ENCODE measurements around the gene WASHC4. TPM values are rescaled to one million over a fixed set of nuclear protein-coding genes. Genes with fewer than 3 reads are reported as not detected.

Gene WASHC4
- total RNA-seq, 1 experiment from 2014 or later: 28.7 TPM

DNA sequence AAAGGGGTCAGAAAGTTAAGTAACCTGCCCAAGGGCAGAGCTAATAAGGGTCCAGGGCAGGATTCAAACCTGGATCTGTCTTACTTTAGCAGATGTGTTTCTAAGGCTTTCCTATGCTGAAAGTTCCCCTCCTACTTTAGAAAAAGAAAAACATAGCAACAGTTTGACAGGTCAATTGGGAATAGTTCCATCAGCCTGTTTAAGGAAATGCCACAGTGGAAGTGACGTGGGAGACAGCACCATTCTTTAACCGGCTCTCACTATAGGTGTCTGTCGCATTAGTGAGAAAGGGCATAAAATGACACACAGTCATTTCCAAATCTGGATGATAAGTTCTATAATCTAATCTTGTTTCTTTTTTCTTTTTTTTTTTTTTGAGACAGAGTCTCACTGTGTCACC, 30.6 kb upstream of the WASHC4 start:
- no peak overlapping the region for H2AFZ ChIP-seq
- no peaks in the 10 kb centered on the region for H4K20me1 ChIP-seq (ENCODE audit: insufficient read depth)
- no TSS peak for BruUV-seq (replicated peaks)
- H3K4me1 ChIP-seq (replicated peaks; ENCODE audit: insufficient read depth): no peaks in the 10 kb centered on the region
- H3K4me2 ChIP-seq: no peak overlapping the region
- CTCF ChIA-PET: interaction anchor here (0.6 kb wide), 1 partner anchor 16 kb away, joined by 12 read pairs; no protein-coding TSS in a partner anchor
- H3K4me3 ChIP-seq: no peak overlapping the region
- TF ChIP-seq EZH2 (IDR thresholded peaks at IDR 0.05; ENCODE audit: low read depth): no peak
- TF ChIP-seq, protein P1, sequence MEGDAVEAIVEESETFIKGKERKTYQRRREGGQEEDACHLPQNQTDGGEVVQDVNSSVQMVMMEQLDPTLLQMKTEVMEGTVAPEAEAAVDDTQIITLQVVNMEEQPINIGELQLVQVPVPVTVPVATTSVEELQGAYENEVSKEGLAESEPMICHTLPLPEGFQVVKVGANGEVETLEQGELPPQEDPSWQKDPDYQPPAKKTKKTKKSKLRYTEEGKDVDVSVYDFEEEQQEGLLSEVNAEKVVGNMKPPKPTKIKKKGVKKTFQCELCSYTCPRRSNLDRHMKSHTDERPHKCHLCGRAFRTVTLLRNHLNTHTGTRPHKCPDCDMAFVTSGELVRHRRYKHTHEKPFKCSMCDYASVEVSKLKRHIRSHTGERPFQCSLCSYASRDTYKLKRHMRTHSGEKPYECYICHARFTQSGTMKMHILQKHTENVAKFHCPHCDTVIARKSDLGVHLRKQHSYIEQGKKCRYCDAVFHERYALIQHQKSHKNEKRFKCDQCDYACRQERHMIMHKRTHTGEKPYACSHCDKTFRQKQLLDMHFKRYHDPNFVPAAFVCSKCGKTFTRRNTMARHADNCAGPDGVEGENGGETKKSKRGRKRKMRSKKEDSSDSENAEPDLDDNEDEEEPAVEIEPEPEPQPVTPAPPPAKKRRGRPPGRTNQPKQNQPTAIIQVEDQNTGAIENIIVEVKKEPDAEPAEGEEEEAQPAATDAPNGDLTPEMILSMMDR (conservative IDR thresholded peaks at IDR 0.05): no peak
- no peaks in the 10 kb centered on the region for H3K79me2 ChIP-seq (ENCODE audit: low read depth)
- no peaks in the 10 kb centered on the region for H3K9me2 ChIP-seq (ENCODE audit: insufficient read depth)
- no peak overlapping the region for H3K27ac ChIP-seq
- no peaks in the 10 kb centered on the region for H3F3A ChIP-seq (ENCODE audit: insufficient read depth, low read depth)
- H3K9me3 ChIP-seq (ENCODE audit: insufficient read depth, low read depth): no peaks in the 10 kb centered on the region
- no peak for DNase-seq
- intact Hi-C loops (cut with micrococcal nuclease; ENCODE audit: unreplicated experiment): no loop called here
- POLR2A ChIA-PET (ENCODE audit: unreplicated experiment): no interaction called here
- no peaks in the 10 kb centered on the region for H3K36me3 ChIP-seq (ENCODE audit: low read depth)
- H3K27me3 ChIP-seq (ENCODE audit: insufficient read depth, low read depth): no peaks in the 10 kb centered on the region

DNA sequence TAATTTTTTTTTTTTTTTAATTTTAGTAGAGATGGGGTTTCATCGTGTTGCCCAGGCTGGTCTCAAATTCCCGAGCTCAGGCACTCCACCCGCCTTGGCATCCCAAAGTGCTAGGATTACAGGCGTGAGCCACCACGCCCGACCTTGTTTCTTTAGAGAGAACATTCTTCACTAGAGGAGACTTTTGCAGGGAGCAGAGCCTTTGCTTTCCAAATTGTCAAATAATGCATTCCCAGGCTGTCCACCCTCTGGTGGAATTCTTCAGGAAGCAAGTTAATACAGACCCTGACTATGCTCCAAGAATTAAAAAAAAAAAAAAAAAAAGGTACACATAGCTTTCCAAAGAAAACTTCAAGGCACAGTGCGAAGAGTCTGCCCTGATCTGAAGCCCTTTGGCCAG, 30.1 kb upstream of the WASHC4 start:
- H3K79me2 ChIP-seq (ENCODE audit: low read depth): no peaks in the 10 kb centered on the region
- no peak overlapping the region for H3K4me3 ChIP-seq
- no peak for TF ChIP-seq EZH2 (IDR thresholded peaks at IDR 0.05; ENCODE audit: low read depth)
- TF ChIP-seq, protein P1 (conservative IDR thresholded peaks at IDR 0.05): no peak
- no peak overlapping the region for H3K27ac ChIP-seq
- H3K27me3 ChIP-seq (ENCODE audit: insufficient read depth, low read depth): no peaks in the 10 kb centered on the region
- ChIA-PET CTCF (interaction anchor here (0.6 kb wide), 1 partner anchor 16 kb away, joined by 12 read pairs; no protein-coding TSS in a partner anchor), POLR2A (ENCODE audit: unreplicated experiment) (no interaction called here)
- no peak for DNase-seq
- no peak overlapping the region for H3K4me2 ChIP-seq
- no peaks in the 10 kb centered on the region for H4K20me1 ChIP-seq (ENCODE audit: insufficient read depth)
- H3K36me3 ChIP-seq (ENCODE audit: low read depth): no peaks in the 10 kb centered on the region
- H2AFZ ChIP-seq: no peak overlapping the region
- no peaks in the 10 kb centered on the region for H3K9me3 ChIP-seq (ENCODE audit: insufficient read depth, low read depth)
- no peaks in the 10 kb centered on the region for H3K4me1 ChIP-seq (replicated peaks; ENCODE audit: insufficient read depth)
- H3K9me2 ChIP-seq (ENCODE audit: insufficient read depth): no peaks in the 10 kb centered on the region
- BruUV-seq (replicated peaks): no TSS peak
- intact Hi-C loops (cut with micrococcal nuclease; ENCODE audit: unreplicated experiment): no loop called here
- no peaks in the 10 kb centered on the region for H3F3A ChIP-seq (ENCODE audit: insufficient read depth, low read depth)

DNA sequence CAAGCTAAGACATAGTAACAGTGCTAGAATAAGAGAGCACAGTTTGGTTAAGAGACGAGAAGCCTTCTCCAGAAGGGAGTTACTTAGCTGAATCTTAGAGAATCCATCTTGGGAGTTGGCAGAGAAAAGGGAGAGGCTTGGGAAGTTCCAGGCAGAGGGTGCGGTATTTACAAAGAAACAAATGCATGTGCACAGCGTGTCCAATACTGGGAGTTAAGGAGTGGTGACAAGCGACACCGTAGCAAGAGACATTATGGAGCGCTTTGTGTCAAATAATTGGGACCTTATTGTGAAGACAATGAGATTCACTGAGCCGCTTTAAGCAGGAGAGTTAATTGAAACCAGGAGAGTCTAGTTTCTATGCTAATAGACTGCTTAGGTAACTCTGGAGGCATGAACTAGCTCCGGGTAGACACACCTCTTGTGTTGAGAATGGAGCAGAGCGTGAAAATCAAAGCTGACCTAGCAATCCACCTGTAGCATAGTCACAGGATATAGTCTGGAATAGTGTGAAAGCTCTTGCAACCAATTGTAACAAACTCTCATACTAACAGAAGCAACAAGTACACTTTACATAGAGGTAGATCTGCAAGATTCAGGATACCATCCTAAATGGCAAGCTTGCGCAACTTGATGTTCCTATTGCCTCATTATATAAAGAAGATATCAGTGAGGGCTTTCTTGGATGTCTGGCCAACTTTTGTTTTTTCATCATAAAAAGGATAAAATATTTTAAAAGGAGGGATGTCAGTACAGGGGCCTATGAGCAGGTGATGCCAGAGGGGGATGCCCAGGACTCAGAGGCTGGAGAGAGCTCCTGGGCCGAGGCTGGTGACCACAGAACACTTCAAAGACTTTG, 28.6 kb upstream of the WASHC4 start:
- H3K27ac ChIP-seq: no peak overlapping the region
- H3F3A ChIP-seq (ENCODE audit: insufficient read depth, low read depth): no peaks in the 10 kb centered on the region
- ChIA-PET POLR2A (ENCODE audit: unreplicated experiment) (interaction anchor here (0.6 kb wide), 1 partner anchor 873 kb away, joined by 4 read pairs; no protein-coding TSS in a partner anchor), CTCF (no interaction called here)
- BruUV-seq (replicated peaks): no TSS peak
- intact Hi-C loops (cut with micrococcal nuclease; ENCODE audit: unreplicated experiment): no loop called here
- H4K20me1 ChIP-seq (ENCODE audit: insufficient read depth): no peaks in the 10 kb centered on the region
- H3K9me2 ChIP-seq (ENCODE audit: insufficient read depth): no peaks in the 10 kb centered on the region
- H3K9me3 ChIP-seq (ENCODE audit: insufficient read depth, low read depth): no peaks in the 10 kb centered on the region
- no peaks in the 10 kb centered on the region for H3K36me3 ChIP-seq (ENCODE audit: low read depth)
- DNase-seq: no peak
- peaks cover 5% of the 10 kb centered on the region for H3K4me1 ChIP-seq (replicated peaks; ENCODE audit: insufficient read depth)
- TF ChIP-seq, protein P1 (conservative IDR thresholded peaks at IDR 0.05): no peak
- TF ChIP-seq EZH2 (IDR thresholded peaks at IDR 0.05; ENCODE audit: low read depth): no peak
- H3K27me3 ChIP-seq (ENCODE audit: insufficient read depth, low read depth): no peaks in the 10 kb centered on the region
- no peaks in the 10 kb centered on the region for H3K79me2 ChIP-seq (ENCODE audit: low read depth)
- H2AFZ ChIP-seq: no peak overlapping the region
- no peak overlapping the region for H3K4me3 ChIP-seq
- H3K4me2 ChIP-seq: no peak overlapping the region
